Thyroid gland (tissue), 4 donors: Measurements from ENCODE around the gene SPTY2D1. TPM values are rescaled to one million over a fixed set of nuclear protein-coding genes. Genes with fewer than 3 reads are reported as not detected.
"Not testable (repeated sequence)": the region's sequence is repeated elsewhere in the genome, so short reads cannot be mapped to it uniquely, and the experiment has no call there.

Source experiments
- DNase-seq, 2 donors: peaks; one replicate each; pipeline ENCODE4 v3.0.0-alpha.2; 2019
- H3K27ac ChIP-seq, 3 donors: fragments of 200-600 bp; sonication (generic); 1 replicate in 2 of 3; 2 replicates in 1 of 3; pipeline ENCODE4 v1.5.1; 2016 to 2019; ENCODE audit warnings: mild to moderate bottlenecking in 1 of 3, moderate library complexity in 1 of 3
- H3K27me3 ChIP-seq: fragments of 200-600 bp; sonication (generic); one replicate; pipeline ENCODE4 v1.5.1; 2019
- H3K36me3 ChIP-seq, 2 donors: fragments of 200-600 bp; sonication (generic); one replicate each; pipeline ENCODE4 v1.5.1; 2016 to 2019
- H3K4me1 ChIP-seq, 2 donors: fragments of 200-600 bp; sonication (generic); one replicate each; pipeline ENCODE4 v1.5.1; 2017 to 2019
- H3K4me3 ChIP-seq, 3 donors: fragments of 200-600 bp; sonication (generic); replicated peaks in 1 of 3; 1 replicate in 2 of 3; 2 replicates in 1 of 3; pipeline ENCODE4 v1.5.1; 2016; ENCODE audit warnings: mild to moderate bottlenecking in 1 of 3
- H3K9me3 ChIP-seq: fragments of 200-600 bp; sonication (generic); one replicate; pipeline ENCODE4 v1.5.1; 2017
- POLR2A ChIP-seq, 2 donors: fragments of 450-650 bp; IDR thresholded peaks; one replicate each; pipeline ENCODE4 v1.6.1; 2017; ENCODE audit warnings: antibody characterized with exemption in 2 of 2, mild to moderate bottlenecking in 2 of 2, moderate library complexity in 1 of 2
- WGBS, 2 donors: methylation state at CpG; one replicate each; pipeline ENCODE4 v1.1.5; 2017; 5-methylcytosine and 5-hydroxymethylcytosine counted together
- intact Hi-C: fragments of 100-400 bp; cut with DNase I; formaldehyde crosslinking; loops from one replicate; pipeline ENCODE4 v1.15.1; 2023
- total RNA-seq, 4 donors: library from RNA; depleted of rRNA; stranded (reverse); fragments of >200 nt; gene quantifications; one replicate each; pipeline ENCODE4 v1.2.3, GENCODE V29; 2016
- TF ChIP-seq, protein P1 (sequence below), 6 experiments: fragments of 200-600 bp in 3 of 6; fragments of 450-650 bp in 3 of 6; sonication (generic) in 3 of 6; IDR thresholded peaks; one replicate each; pipeline ENCODE4 v1.5.1; 2016 to 2019; ENCODE audit warnings: antibody characterized with exemption in 6 of 6, mild to moderate bottlenecking in 2 of 6, inconsistent platforms in 1 of 6, moderate library complexity in 1 of 6

SPTY2D1 gene
- total RNA-seq, 4 donors from 2014 or later, result 18.1 to 26.9 (median 24.9) TPM

DNA sequence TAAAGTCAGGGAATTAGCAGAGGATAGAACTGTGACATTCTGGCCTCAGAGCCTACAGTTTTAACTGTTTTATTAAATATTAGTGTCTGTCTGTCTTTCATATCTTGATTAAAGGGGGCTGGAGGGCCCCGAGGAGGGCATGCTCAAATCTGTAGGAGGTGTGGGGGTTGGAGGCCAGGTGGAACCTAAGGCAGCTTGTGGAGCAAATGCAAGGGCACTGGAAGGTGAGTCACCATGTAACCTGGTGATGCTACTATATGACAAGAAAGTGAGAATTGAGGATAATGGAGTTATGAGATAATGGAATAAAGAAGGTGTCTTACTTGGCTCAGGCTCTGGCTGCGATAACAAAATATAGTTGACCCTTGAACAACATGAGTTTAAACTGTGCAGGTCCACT lies 37.1 kb upstream of the SPTY2D1 start:
- Histone ChIP-seq H3K27ac (no peak overlapping the region), H3K4me1 (no peaks in the 10 kb centered on the region), H3K36me3 (no peaks in the 10 kb centered on the region), H3K27me3 (no peaks in the 10 kb centered on the region), H3K9me3 (no peaks in the 10 kb centered on the region), H3K4me3 (no peak overlapping the region)
- WGBS, 2 donors, result 85 to 86% methylated on average over 2 of the region's 2 CpGs
- intact Hi-C loops, result no loop called here
- TF ChIP-seq, protein P1, sequence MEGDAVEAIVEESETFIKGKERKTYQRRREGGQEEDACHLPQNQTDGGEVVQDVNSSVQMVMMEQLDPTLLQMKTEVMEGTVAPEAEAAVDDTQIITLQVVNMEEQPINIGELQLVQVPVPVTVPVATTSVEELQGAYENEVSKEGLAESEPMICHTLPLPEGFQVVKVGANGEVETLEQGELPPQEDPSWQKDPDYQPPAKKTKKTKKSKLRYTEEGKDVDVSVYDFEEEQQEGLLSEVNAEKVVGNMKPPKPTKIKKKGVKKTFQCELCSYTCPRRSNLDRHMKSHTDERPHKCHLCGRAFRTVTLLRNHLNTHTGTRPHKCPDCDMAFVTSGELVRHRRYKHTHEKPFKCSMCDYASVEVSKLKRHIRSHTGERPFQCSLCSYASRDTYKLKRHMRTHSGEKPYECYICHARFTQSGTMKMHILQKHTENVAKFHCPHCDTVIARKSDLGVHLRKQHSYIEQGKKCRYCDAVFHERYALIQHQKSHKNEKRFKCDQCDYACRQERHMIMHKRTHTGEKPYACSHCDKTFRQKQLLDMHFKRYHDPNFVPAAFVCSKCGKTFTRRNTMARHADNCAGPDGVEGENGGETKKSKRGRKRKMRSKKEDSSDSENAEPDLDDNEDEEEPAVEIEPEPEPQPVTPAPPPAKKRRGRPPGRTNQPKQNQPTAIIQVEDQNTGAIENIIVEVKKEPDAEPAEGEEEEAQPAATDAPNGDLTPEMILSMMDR (IDR thresholded peaks at IDR 0.05), result no peak
- DNase-seq, result no peak

DNA sequence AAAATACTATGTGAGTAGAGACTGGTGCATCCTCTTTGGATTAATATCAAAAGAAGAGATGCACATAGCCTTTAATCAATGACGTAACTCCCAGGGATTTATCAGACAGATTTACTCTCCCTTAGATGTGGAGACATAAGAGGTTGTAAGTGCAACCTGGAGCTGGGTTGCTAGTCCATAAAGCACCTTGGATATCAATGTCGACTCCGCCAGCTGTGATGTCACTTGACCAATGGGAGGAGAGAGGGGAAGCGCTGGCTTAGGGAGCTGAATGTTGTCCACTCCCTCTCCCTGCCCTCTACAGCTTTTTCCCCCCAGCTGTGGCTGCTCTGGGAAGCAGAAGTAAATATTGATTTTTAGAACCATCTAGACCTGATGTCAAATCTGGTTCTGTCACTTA lies 35.6 kb upstream of the SPTY2D1 start:
- DNase-seq, result no peak
- Histone ChIP-seq H3K27ac (no peak overlapping the region), H3K4me1 (no peaks in the 10 kb centered on the region), H3K36me3 (no peaks in the 10 kb centered on the region), H3K27me3 (no peaks in the 10 kb centered on the region), H3K4me3 (no peak overlapping the region), H3K9me3 (no peaks in the 10 kb centered on the region)
- TF ChIP-seq, protein P1 (IDR thresholded peaks at IDR 0.05), result no peak
- TF ChIP-seq POLR2A (IDR thresholded peaks at IDR 0.05), result no peak
- WGBS, 2 donors, result 66 to 81% methylated on average over 4 of the region's 4 CpGs
- intact Hi-C loops, result no loop called here

DNA sequence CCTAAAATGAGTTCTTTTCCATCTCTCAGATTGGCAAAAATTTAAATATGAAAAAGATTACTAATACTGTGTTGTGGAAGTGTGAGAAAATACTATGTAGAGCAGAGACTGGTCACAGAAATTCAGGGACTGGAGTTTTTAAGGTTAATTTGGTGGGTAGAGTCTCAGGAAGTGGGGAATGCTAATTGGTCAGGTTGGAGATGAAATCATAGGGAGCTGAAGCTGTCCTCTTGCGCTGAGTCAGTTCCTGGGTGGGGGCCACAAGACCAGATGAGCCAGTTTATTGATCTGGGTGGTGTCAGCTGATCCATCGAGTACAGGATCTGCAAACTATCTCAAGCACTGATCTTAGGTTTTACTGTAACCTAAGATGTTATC lies 35.1 kb upstream of the SPTY2D1 start:
- TF ChIP-seq, protein P1 (IDR thresholded peaks at IDR 0.05), result no peak
- Histone ChIP-seq H3K9me3 (no peaks in the 10 kb centered on the region), H3K27me3 (no peaks in the 10 kb centered on the region), H3K27ac (no peak overlapping the region), H3K4me1 (no peaks in the 10 kb centered on the region), H3K36me3 (no peaks in the 10 kb centered on the region), H3K4me3 (no peak overlapping the region)
- 38 to 39% methylated on average over 2 of the region's 2 CpGs for WGBS, 2 donors
- DNase-seq, result no peak
- intact Hi-C loops, result no loop called here

DNA sequence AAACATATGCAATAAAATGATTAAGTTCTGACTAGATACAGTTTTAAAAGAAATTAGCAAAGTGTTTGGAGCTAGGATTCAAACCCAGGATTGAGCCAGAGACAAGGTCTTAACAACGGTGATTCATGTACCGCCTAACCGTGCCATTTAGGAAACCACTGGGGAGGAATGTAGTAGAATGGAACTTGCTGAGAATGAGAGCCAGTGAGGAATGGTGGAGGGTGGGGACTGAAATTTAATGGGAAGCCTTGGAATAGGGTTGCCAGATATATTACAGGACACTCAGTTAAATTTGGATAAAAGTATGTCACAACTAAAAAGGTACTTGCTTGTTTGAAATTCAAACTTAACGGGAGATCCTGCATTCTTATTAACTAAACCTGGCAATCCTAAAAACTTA lies 34.0 kb upstream of the SPTY2D1 start:
- H3K27ac ChIP-seq, result no peak overlapping the region
- no peaks in the 10 kb centered on the region for H3K4me1 ChIP-seq
- H3K9me3 ChIP-seq, result no peaks in the 10 kb centered on the region
- intact Hi-C loops, result no loop called here
- WGBS, 2 donors, result 90 to 92% methylated on average over 4 of the region's 4 CpGs
- H3K4me3 ChIP-seq, result no peak overlapping the region
- H3K36me3 ChIP-seq, result no peaks in the 10 kb centered on the region
- DNase-seq, result no peak
- TF ChIP-seq POLR2A (IDR thresholded peaks at IDR 0.05), result no peak
- TF ChIP-seq, protein P1 (IDR thresholded peaks at IDR 0.05), result no peak
- no peaks in the 10 kb centered on the region for H3K27me3 ChIP-seq

DNA sequence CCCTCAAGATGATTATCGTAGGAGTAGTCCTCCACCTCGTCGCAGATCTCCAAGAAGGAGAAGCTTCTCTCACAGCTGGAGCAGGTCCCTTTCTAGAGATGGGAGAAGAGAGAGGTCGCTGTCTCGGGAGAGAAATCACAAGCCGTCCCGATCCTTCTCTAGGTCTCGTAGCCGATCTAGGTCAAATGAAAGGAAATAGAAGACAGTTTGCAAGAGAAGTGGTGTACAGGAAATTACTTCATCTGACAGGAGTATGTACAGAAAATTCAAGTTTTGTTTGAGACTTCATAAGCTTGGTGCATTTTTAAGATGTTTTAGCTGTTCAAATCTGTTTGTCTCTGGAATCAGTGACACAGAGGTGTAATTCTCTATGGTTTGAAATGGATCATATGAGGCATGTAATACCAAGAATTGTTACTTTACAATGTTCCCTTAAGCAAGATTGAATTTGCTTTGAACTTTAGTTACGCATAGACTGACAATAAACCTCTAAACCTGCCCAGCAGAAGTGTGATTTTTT lies 31.3 kb upstream of the SPTY2D1 start:
- 63 to 86% methylated on average over 10 of the region's 10 CpGs for WGBS, 2 donors
- H3K9me3 ChIP-seq, DNase-seq, H3K27ac ChIP-seq, intact Hi-C loops, H3K4me1 ChIP-seq, H3K27me3 ChIP-seq, H3K36me3 ChIP-seq, H3K4me3 ChIP-seq: not testable (repeated sequence)

DNA sequence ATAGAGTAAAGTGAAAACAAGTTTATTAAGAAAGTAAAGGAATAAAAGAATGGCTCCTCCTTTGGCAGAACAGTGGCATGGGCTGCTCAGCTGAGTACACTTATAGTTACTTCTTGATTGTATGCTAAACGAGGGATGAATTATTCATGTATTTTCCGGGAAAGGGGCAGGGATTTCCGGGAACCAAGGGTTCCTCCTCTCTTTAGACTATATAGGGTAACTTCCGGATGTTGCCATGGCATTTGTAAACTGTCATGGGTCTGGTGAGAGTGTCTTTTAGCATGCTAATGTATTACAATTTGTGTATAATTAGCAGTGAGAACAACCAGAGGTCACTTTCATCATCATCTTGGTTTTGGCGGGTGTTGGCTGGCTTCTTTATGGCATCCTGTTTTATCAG lies 23.5 kb upstream of the SPTY2D1 start:
- intact Hi-C loops, result no loop called here

More for the DNA sequence above, 23.5 kb upstream of the SPTY2D1 start:
- Histone ChIP-seq H3K4me3 (no peak overlapping the region), H3K27ac (no peak overlapping the region), H3K4me1 (no peaks in the 10 kb centered on the region), H3K36me3 (no peaks in the 10 kb centered on the region), H3K27me3 (no peaks in the 10 kb centered on the region), H3K9me3 (no peaks in the 10 kb centered on the region)
- WGBS, 2 donors, result 81 to 86% methylated on average over 5 of the region's 5 CpGs
- DNase-seq, result no peak
- TF ChIP-seq, protein P1 (IDR thresholded peaks at IDR 0.05), result no peak
- TF ChIP-seq POLR2A (IDR thresholded peaks at IDR 0.05), result no peak
